Measurements from ENCODE around the gene NFX1. TPM values are rescaled to one million over a fixed set of nuclear protein-coding genes. Genes with fewer than 3 reads are reported as not detected.

The NFX1 gene
- total and polyA plus RNA-seq, 12 donors, result 14.5 to 44.1 (median 33.7) TPM

- peak in 1 of 2 donors; percentile 11 for DNase-seq
- intact Hi-C loops (cut with DNase I), result no loop called here
- peak in 6 of 8 donors; percentile 3 to 41 (median 6) for ATAC-seq
These were observed 26.9 kb upstream of the NFX1 start for GRCh38 chr9:33263131-33264002.

GRCh38 chr9:33264003-33264472 lies 26.3 kb upstream of the NFX1 start:
- H3K4me3 ChIP-seq, result peak overlapping the region; percentile 62 to 96 (median 90)
- peaks cover 0 to 69% (median 48%) of the 10 kb centered on the region in 9 donors for H3K36me3 ChIP-seq
- peak overlapping the region; percentile 89 to 97 (median 95) for H3K27ac ChIP-seq
- DNase-seq (peak; percentile 54 to 61), ATAC-seq (peak; percentile 6 to 48 (median 21))
- TF ChIP-seq, protein P1, sequence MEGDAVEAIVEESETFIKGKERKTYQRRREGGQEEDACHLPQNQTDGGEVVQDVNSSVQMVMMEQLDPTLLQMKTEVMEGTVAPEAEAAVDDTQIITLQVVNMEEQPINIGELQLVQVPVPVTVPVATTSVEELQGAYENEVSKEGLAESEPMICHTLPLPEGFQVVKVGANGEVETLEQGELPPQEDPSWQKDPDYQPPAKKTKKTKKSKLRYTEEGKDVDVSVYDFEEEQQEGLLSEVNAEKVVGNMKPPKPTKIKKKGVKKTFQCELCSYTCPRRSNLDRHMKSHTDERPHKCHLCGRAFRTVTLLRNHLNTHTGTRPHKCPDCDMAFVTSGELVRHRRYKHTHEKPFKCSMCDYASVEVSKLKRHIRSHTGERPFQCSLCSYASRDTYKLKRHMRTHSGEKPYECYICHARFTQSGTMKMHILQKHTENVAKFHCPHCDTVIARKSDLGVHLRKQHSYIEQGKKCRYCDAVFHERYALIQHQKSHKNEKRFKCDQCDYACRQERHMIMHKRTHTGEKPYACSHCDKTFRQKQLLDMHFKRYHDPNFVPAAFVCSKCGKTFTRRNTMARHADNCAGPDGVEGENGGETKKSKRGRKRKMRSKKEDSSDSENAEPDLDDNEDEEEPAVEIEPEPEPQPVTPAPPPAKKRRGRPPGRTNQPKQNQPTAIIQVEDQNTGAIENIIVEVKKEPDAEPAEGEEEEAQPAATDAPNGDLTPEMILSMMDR (IDR thresholded peaks at IDR 0.05), result no peak
- H3K9me3 ChIP-seq, result no peaks in the 10 kb centered on the region
- no peaks in the 10 kb centered on the region for H3K27me3 ChIP-seq
- intact Hi-C loops (cut with DNase I), result no loop called here
- H3K4me1 ChIP-seq, result peaks cover 4 to 44% (median 27%) of the 10 kb centered on the region in 9 donors
- 0% methylated on average over 36 to 37 of the region's 37 CpGs for WGBS, 2 donors

More at GRCh38 chr9:33263131-33264002, 26.9 kb upstream of the NFX1 start:
- peak overlapping the region; percentile 62 to 96 (median 90) for H3K4me3 ChIP-seq
- WGBS, 2 donors, result 6% methylated on average over 25 of the region's 25 CpGs
- H3K4me1 ChIP-seq, result peaks cover 4 to 46% (median 27%) of the 10 kb centered on the region in 9 donors
- peaks cover 0 to 69% (median 48%) of the 10 kb centered on the region in 9 donors for H3K36me3 ChIP-seq
- no peaks in the 10 kb centered on the region for H3K27me3 ChIP-seq
- H3K27ac ChIP-seq, result peak overlapping the region; percentile 89 to 97 (median 95)
- TF ChIP-seq, protein P1 (IDR thresholded peaks at IDR 0.05), result no peak
- H3K9me3 ChIP-seq, result no peaks in the 10 kb centered on the region

DNA sequence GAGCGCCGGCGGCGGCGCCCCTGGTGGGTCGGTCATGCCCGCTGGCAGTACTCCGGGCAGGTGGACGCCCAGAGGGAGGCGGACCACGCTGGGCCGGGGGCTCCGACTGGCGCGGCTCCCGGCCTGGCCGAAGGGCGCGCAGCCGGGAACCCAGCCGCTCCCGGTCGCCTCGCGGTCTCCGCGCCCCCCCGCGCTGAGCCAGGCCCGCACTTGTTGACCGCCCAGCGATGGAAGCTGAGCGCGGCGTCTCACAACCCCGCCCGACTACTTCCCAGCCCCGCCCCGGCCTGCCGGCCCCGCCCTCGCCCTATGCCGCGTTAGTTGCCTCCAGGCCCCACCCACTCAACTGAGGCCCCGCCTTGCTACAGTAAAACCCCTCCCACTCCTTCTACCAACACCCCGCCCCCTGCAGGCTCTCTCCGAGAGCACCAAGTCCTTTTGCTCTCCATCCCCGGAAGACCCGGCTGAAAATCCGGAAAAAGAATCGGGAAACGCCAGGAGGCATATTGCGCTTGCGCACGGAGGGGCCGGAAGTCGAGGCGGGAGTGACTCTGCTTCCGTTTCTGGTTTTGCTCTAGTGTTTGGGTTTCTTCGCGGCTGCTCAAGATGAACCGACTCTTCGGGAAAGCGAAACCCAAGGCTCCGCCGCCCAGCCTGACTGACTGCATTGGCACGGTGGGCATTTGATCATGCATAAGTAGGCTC lies 25.7 kb upstream of the NFX1 start, which contains the start of the genes BAG1 and CHMP5:
TSS of gene BAG1 (minus strand) at position 236 of the 705 bp plus-strand sequence.
TSS of gene CHMP5 (plus strand) at position 577 of the 705 bp plus-strand sequence. CDS start at position 607, 30 bp downstream.
- H3K27me3 ChIP-seq, result no peaks in the 10 kb centered on the region
- WGBS, 2 donors, result 0% methylated on average over 59 to 67 of the region's 67 CpGs
- H3K9me3 ChIP-seq, result no peaks in the 10 kb centered on the region
- peak; percentile 98 to 99 (median 98) for ATAC-seq
- H3K4me3 ChIP-seq, result peak within 1 kb of the TSS; percentile 62 to 96 (median 90)
- peak; percentile 100 for DNase-seq
- peaks cover 4 to 44% (median 27%) of the 10 kb centered on the region in 9 donors for H3K4me1 ChIP-seq
- H3K27ac ChIP-seq, result peak within 1 kb of the TSS; percentile 89 to 97 (median 95)
- intact Hi-C loops (cut with DNase I), result no loop called here
- TF ChIP-seq, protein P1 (IDR thresholded peaks at IDR 0.05), result peak; percentile 9 to 63 (median 49)
- peaks cover 0 to 69% (median 44%) of the 10 kb centered on the region in 9 donors for H3K36me3 ChIP-seq
